ENCODE data around the gene AHRR. TPM values are rescaled to one million over a fixed set of nuclear protein-coding genes. Genes with fewer than 3 reads are reported as not detected.

AHRR gene
- total and polyA plus RNA-seq, 9 of the 15 experiments (the other 6 are each of a cell fraction or from before 2014, with no cell fraction given), result 0.06 to 1.6 (median 0.75) TPM; not detected in 1

GRCh38 chr5:415928-416635, 94.6 kb downstream of the AHRR start:
- Histone ChIP-seq H3K79me2 (ENCODE audit: control insufficient read depth, insufficient read depth, low read length) (no peaks in the 10 kb centered on the region), H3K9me3 (replicated peaks; ENCODE audit: control insufficient read depth, insufficient read depth, low read depth, low read length) (no peaks in the 10 kb centered on the region), H2AFZ (ENCODE audit: low read depth, low read length) (peak overlapping the region; percentile 66), H3K9me1 (ENCODE audit: control insufficient read depth, insufficient read depth, low read length) (no peaks in the 10 kb centered on the region), H3K27ac (ENCODE audit: extremely low read depth, low read depth, low read length) (peak overlapping the region; percentile 76), H3K4me2 (ENCODE audit: insufficient read depth, low read length) (peak overlapping the region; percentile 70), H3K4me1 (replicated peaks in 1 of 2; ENCODE audit: control insufficient read depth in 2 of 2, insufficient read depth in 2 of 2, low read length in 2 of 2) (peaks cover 14 to 39% of the 10 kb centered on the region in 2 experiments), H3K4me3 (no peak overlapping the region), H3K36me3 (ENCODE audit: control insufficient read depth, insufficient read depth, low read length) (no peaks in the 10 kb centered on the region), H4K20me1 (replicated peaks; ENCODE audit: control insufficient read depth, insufficient read depth, low read length) (no peaks in the 10 kb centered on the region), H3K27me3 (ENCODE audit: control insufficient read depth in 2 of 2, insufficient read depth in 2 of 2, low read length in 2 of 2) (peaks cover 9 to 16% of the 10 kb centered on the region in 2 experiments; a peak in 4 of 5 replicates), H3K9ac (ENCODE audit: insufficient read depth in 1 of 2, low read depth in 2 of 2, low read length in 2 of 2) (peak overlapping the region; percentile 80 to 95)
- ChIA-PET POLR2A (interaction anchor here (0.6 to 0.7 kb wide), 4 partner anchors 13 to 79 kb away, joined by 3 to 4 read pairs (median 3); no protein-coding TSS in a partner anchor), CTCF (ENCODE audit: low intra/inter-chr PET ratio) (no interaction called here)
- DNase-seq (ENCODE audit: extremely low read depth in 1 of 4, low spot score in 3 of 4) (no peak), FAIRE-seq (no peak), ATAC-seq (peak; percentile 33)
- WGBS (ENCODE audit: insufficient coverage, low coverage, missing lambda C conversion rate), result 60% methylated on average over 23 of the region's 24 CpGs
- no TSS peak for BruUV-seq (replicated peaks)
- in situ Hi-C loops (cut with MboI), result no loop called here
- intact Hi-C loops (cut with micrococcal nuclease), result no loop called here
- TF ChIP-seq ZNF174 (CRISPR knock-in tag; IDR thresholded peaks at IDR 0.05), result no peak
- TF ChIP-seq ZBTB9 (CRISPR knock-in tag; IDR thresholded peaks at IDR 0.05), result peak; percentile 67; the same call in 1 of the 2 replicates
- TF ChIP-seq HIVEP1 (CRISPR knock-in tag; IDR thresholded peaks at IDR 0.05), result 0 out of 2 replicates have a peak, but pooled peaks have one; percentile 36
- 0 out of 2 replicates have a peak, but pooled peaks have one; percentile 48 for TF ChIP-seq TSHZ1 (CRISPR knock-in tag; IDR thresholded peaks at IDR 0.05)
- no peak for TF ChIP-seq ZKSCAN8 (CRISPR knock-in tag; IDR thresholded peaks at IDR 0.05)
- TF ChIP-seq ZNF280B (CRISPR knock-in tag; IDR thresholded peaks at IDR 0.05), result no peak
- peak; percentile 77 for TF ChIP-seq USF1 (CRISPR knock-in tag; IDR thresholded peaks at IDR 0.05)
- peak; percentile 87 for TF ChIP-seq TFE3 (CRISPR knock-in tag; IDR thresholded peaks at IDR 0.05)
- TF ChIP-seq TCF15 (CRISPR knock-in tag; IDR thresholded peaks at IDR 0.05), result peak; percentile 46; the same call in 1 of the 2 replicates
- peak; percentile 72; the same call in 1 of the 2 replicates for TF ChIP-seq E2F3 (CRISPR knock-in tag; IDR thresholded peaks at IDR 0.05)
- TF ChIP-seq ZNF134 (CRISPR knock-in tag; conservative IDR thresholded peaks at IDR 0.05), result peak; percentile 47; the same call in 1 of the 2 replicates
